Colonic mucosa (tissue), 4 donors: Measurements from ENCODE around the gene INPP4A. TPM values are rescaled to one million over a fixed set of nuclear protein-coding genes. Genes with fewer than 3 reads are reported as not detected.

Experiments used
- DNase-seq: peaks from one replicate; pipeline ENCODE4 v3.0.0-alpha.2; 2020
- H3K27ac ChIP-seq: fragments of 200-600 bp; one replicate; pipeline ENCODE4 v1.8.0; 2021
- H3K27me3 ChIP-seq: fragments of 200-600 bp; one replicate; pipeline ENCODE4 v1.8.0; 2021
- H3K36me3 ChIP-seq: fragments of 200-600 bp; one replicate; pipeline ENCODE4 v1.8.0; 2021
- H3K4me1 ChIP-seq: fragments of 200-600 bp; one replicate; pipeline ENCODE4 v1.8.0; 2021; ENCODE audit warnings: mild to moderate bottlenecking
- H3K4me3 ChIP-seq: fragments of 200-600 bp; one replicate; pipeline ENCODE4 v1.8.0; 2021
- H3K9ac ChIP-seq, 2 donors: one replicate each; pipeline ENCODE4 v1.7.0; 2013; ENCODE audit warnings: control low read depth in 2 of 2, low read depth in 2 of 2, low read length in 2 of 2
- H3K9me3 ChIP-seq: fragments of 200-600 bp; one replicate; pipeline ENCODE4 v1.8.0; 2021
- intact Hi-C: fragments of 100-400 bp; cut with DNase I; formaldehyde crosslinking; loops from one replicate; pipeline ENCODE4 v1.14.1; 2022
- total RNA-seq, 2 donors: library from RNA; stranded (reverse); fragmentation: NEBNext Ultra II Directional in 1 of 2; extraction: Animal tissue kit (Norgen Biotek cat#: 25700) in 1 of 2; gene quantifications; one replicate each; pipeline ENCODE4 v1.2.1, GENCODE V29; 2021
- TF ChIP-seq, protein P1 (sequence below): fragments of 200-600 bp; IDR thresholded peaks from one replicate; pipeline ENCODE4 v1.8.0; 2022; ENCODE audit warnings: antibody characterized with exemption, mild to moderate bottlenecking
- donor health status: healthy.
- donor health status: DM: no; HTN: no; CAD: no.
- donor health status: DM: no; HTN: no; CAD: no.

The INPP4A gene
- total RNA-seq, 2 donors from 2014 or later = 11.5 to 17.9 TPM

DNA sequence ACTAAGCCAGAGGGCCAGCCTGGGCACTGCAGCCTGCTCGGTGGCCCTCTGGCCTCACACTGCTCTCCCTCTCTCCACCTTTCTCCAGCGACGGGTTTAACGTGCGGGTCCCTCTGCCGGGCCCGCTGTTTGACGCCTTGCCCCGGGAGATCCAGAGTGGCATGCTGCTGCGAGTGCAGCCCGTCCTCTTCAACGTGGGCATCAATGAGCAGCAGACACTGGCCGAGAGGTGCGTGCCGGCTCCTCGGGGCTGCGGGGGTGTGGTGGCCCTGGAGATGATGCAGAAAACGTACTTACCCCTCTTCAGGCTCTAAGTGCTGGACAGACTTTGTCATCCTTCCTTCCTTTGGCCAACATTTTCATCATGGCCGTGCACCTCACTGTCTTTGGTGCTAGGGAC lies 121.3 kb downstream of the INPP4A start:
- intact Hi-C loops = loop anchor here (5.0 to 10.0 kb wide), 2 partner anchors 36 to 121 kb away; partner anchors contain the start of gene INPP4A
- H3K4me1 ChIP-seq = no peaks in the 10 kb centered on the region
- H3K4me3 ChIP-seq = no peak overlapping the region
- TF ChIP-seq, protein P1, sequence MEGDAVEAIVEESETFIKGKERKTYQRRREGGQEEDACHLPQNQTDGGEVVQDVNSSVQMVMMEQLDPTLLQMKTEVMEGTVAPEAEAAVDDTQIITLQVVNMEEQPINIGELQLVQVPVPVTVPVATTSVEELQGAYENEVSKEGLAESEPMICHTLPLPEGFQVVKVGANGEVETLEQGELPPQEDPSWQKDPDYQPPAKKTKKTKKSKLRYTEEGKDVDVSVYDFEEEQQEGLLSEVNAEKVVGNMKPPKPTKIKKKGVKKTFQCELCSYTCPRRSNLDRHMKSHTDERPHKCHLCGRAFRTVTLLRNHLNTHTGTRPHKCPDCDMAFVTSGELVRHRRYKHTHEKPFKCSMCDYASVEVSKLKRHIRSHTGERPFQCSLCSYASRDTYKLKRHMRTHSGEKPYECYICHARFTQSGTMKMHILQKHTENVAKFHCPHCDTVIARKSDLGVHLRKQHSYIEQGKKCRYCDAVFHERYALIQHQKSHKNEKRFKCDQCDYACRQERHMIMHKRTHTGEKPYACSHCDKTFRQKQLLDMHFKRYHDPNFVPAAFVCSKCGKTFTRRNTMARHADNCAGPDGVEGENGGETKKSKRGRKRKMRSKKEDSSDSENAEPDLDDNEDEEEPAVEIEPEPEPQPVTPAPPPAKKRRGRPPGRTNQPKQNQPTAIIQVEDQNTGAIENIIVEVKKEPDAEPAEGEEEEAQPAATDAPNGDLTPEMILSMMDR = no peak
- no peak for DNase-seq
- no peaks in the 10 kb centered on the region for H3K27me3 ChIP-seq
- no peaks in the 10 kb centered on the region for H3K36me3 ChIP-seq
- no peak overlapping the region for H3K9ac ChIP-seq
- H3K9me3 ChIP-seq = no peaks in the 10 kb centered on the region
- H3K27ac ChIP-seq = no peak overlapping the region

DNA sequence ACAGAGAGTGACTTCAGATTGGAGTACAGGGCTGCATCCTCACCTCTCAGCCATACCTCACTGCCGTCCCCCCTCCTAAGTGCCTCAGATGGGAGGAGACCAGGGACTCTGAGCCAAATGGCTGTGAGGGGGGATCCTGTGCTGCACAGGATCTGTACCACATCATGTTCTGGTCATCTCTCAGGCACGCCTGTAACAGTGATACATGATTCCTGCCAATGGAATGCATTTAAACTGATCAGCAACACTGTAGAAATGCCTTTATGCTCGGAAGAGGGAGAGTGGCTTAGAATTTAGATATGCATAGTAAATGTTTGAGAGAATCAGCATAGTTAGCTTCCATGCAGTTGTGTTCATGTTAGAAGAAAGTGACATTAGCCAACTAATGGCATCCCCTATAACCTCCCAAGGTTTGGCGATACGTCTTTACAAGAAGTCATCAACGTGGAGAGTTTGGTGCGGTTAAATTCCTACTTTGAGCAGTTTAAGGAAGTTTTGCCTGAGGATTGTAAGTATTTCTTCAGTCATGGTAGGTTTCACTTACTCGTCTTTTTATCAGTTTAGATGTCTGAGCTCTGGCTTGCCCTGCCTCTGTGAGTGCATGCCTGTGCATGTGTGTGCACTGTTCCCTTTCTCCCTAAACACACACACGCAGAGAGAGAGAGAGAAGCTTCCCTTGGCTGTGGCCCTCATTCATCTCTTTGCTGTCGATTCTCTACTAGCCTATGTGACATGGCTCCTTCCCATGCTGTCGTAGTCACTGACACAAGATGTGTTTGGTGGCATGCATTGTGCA lies 123.7 kb downstream of the INPP4A start:
- H3K27ac ChIP-seq = no peak overlapping the region
- no peak for DNase-seq
- H3K27me3 ChIP-seq = no peaks in the 10 kb centered on the region
- H3K9ac ChIP-seq = no peak overlapping the region
- no peaks in the 10 kb centered on the region for H3K9me3 ChIP-seq
- intact Hi-C loops = loop anchor here (5.0 to 10.0 kb wide), 2 partner anchors 34 to 124 kb away; partner anchors contain the start of gene INPP4A
- no peak overlapping the region for H3K4me3 ChIP-seq
- no peaks in the 10 kb centered on the region for H3K4me1 ChIP-seq
- TF ChIP-seq, protein P1 = no peak
- no peaks in the 10 kb centered on the region for H3K36me3 ChIP-seq

DNA sequence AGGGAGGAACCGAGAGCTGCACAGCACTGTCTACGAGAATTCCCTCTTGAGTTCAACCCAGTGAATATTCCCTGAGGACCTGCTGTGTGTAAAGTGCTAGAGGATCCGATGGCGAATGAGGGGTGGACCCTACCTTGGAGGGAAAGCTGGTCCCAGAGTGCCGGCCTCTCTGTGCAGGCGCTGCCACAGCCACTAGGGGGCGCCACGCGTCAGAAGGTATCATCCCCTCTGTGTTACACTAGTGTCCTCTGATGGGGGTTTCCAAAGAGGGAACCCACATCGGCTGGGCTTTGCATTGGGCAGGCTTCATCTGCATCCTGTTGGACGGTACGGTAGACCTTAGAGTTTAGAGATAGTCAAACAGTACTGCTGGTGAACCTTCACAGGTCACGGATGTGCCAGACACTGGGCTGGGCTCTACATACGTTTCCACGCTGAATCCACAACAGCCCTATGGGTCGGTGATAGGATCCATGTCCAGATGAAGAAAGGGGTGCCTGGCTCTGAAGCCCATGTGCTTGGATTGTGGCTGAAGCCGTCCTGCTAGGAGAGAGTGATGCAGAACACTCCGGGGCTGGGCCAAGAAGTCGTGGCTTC lies 124.6 kb downstream of the INPP4A start:
- Histone ChIP-seq H3K27me3 (no peaks in the 10 kb centered on the region), H3K4me3 (no peak overlapping the region), H3K9ac (no peak overlapping the region), H3K9me3 (no peaks in the 10 kb centered on the region), H3K4me1 (no peaks in the 10 kb centered on the region), H3K36me3 (no peaks in the 10 kb centered on the region), H3K27ac (no peak overlapping the region)
- DNase-seq = peak; percentile 70
- intact Hi-C loops = loop anchor here (5.0 to 10.0 kb wide), 2 partner anchors 33 to 124 kb away; partner anchors contain the start of gene INPP4A
- TF ChIP-seq, protein P1 = peak; percentile 91

DNA sequence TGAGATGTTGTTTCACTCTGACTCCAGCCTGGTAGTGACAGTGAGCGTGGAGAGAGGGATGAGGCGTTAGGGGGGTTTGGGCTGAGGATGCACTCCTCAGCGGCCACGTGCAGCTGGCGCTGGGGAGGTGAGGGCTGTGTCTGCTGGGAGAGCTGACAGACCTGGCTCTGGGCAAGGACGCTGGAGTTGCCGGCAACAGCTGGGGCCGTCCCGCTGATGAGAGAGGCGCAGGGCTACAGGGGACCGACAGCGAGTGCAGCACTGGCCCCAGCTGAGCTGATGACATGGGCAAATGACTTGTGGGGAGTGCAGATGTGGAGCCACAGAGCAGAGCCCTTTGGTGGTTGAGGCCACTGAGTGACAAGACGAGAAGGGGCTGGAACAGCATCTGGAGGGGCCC lies 125.3 kb downstream of the INPP4A start:
- intact Hi-C loops = loop anchor here (5.0 to 10.0 kb wide), 2 partner anchors 32 to 125 kb away; partner anchors contain the start of gene INPP4A

DNA sequence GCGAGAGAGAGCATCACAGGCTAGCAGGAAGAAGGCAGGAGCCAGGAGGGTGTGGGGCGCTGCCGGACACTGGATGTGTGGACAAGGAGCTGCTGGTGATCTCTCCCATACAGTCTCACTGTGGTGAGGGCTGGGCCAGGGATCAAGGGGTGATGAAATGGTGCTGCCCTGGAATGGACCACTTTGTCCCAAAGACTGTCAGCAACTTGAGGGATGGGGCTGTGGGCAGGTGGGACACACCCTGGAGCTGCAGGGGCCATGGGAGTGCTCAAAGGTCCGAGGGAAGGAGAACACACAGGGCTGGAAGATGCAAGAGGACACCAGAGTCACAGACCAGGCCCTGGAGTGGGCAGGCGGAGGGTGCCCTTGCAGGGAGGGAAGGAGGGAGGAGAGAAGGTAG lies 125.7 kb downstream of the INPP4A start:
- no peaks in the 10 kb centered on the region for H3K9me3 ChIP-seq
- no peaks in the 10 kb centered on the region for H3K27me3 ChIP-seq
- no peaks in the 10 kb centered on the region for H3K36me3 ChIP-seq
- no peak overlapping the region for H3K27ac ChIP-seq
- no peaks in the 10 kb centered on the region for H3K4me1 ChIP-seq
- no peak overlapping the region for H3K4me3 ChIP-seq
- intact Hi-C loops = no loop called here
- TF ChIP-seq, protein P1 = no peak
- no peak for DNase-seq
- no peak overlapping the region for H3K9ac ChIP-seq

More for the DNA sequence above, 125.3 kb downstream of the INPP4A start:
- Histone ChIP-seq H3K4me1 (no peaks in the 10 kb centered on the region), H3K4me3 (no peak overlapping the region), H3K36me3 (no peaks in the 10 kb centered on the region), H3K9me3 (no peaks in the 10 kb centered on the region), H3K9ac (no peak overlapping the region), H3K27ac (no peak overlapping the region), H3K27me3 (no peaks in the 10 kb centered on the region)
- no peak for DNase-seq
- TF ChIP-seq, protein P1 = no peak
